Calu3 (cell line): ENCODE results near the gene CELSR2. TPM values are rescaled to one million over a fixed set of nuclear protein-coding genes. Genes with fewer than 3 reads are reported as not detected.

Experiments
- BruUV-seq: library from RNA; stranded (reverse); fragments of 400-500 nt; replicated peaks from 2 replicates; lab custom pipeline; 2021; lab: Mats Ljungman, UMichigan
- CTCF ChIA-PET: fragments of 300-600 bp; sonication (Branson Sonifier 250); formaldehyde crosslinking; loops from one replicate; lab custom pipeline; 2022; ENCODE audit warnings: antibody characterized with exemption; lab: Charles Lee
- DNase-seq: peaks from one replicate; pipeline ENCODE4 v3.0.0; 2022
- H3K27ac Mint-ChIP-seq: one replicate; pipeline ENCODE4 v1.8.0; 2022; ENCODE audit warnings: mixed read lengths; ENCODE audit not compliant: unreplicated experiment
- H3K27me3 Mint-ChIP-seq: one replicate; pipeline ENCODE4 v1.8.0; 2022; ENCODE audit warnings: mixed read lengths; ENCODE audit not compliant: unreplicated experiment
- H3K36me3 Mint-ChIP-seq: one replicate; pipeline ENCODE4 v1.8.0; 2022; ENCODE audit warnings: mild to moderate bottlenecking, moderate library complexity, mixed read lengths; ENCODE audit not compliant: insufficient read depth, unreplicated experiment
- H3K4me1 Mint-ChIP-seq: one replicate; pipeline ENCODE4 v1.8.0; 2022; ENCODE audit warnings: mild to moderate bottlenecking, low read depth, mixed read lengths; ENCODE audit not compliant: unreplicated experiment
- H3K4me3 Mint-ChIP-seq: one replicate; pipeline ENCODE4 v1.8.0; 2022; ENCODE audit warnings: mild to moderate bottlenecking, low read depth, moderate library complexity, mixed read lengths; ENCODE audit not compliant: unreplicated experiment
- H3K9me3 Mint-ChIP-seq: one replicate; pipeline ENCODE4 v1.8.0; 2022; ENCODE audit warnings: low read depth, mixed read lengths; ENCODE audit not compliant: unreplicated experiment
- intact Hi-C: fragments of 100-400 bp; cut with micrococcal nuclease; formaldehyde crosslinking; loops from one replicate; pipeline ENCODE4 v1.10.0; 2022; ENCODE audit not compliant: unreplicated experiment
- total RNA-seq: library from RNA; stranded (reverse); gene quantifications from 2 replicates; pipeline ENCODE4 v1.2.3, GENCODE V29; 2022
- TF ChIP-seq, protein P1 (sequence below): fragments of 200-600 bp; IDR thresholded peaks from one replicate; pipeline ENCODE4 v1.8.0; 2022; ENCODE audit warnings: antibody characterized with exemption; ENCODE audit not compliant: unreplicated experiment

The CELSR2 gene
- total RNA-seq, 1 experiment from 2014 or later: 5.3 TPM

DNA sequence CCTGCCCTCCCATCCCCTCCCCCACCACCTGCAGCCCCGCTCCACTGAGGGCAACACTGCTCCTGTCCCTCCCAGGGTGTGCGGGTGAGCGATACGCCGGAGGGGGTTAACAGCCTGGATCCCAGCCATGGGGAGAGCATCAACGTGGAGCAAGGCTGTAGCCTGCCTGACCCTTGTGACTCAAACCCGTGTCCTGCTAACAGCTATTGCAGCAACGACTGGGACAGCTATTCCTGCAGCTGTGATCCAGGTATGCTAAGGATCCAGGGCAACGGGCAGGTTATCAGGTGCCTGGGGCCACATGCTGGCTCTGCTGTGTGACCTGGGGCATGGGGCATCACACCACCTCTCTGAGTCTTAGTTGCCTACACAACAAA, 15.0 kb downstream of the CELSR2 start:
- intact Hi-C loops: no loop called here
- CTCF ChIA-PET: interaction anchor here (0.7 kb wide), 1 partner anchor 9 kb away, joined by 4 read pairs; no protein-coding TSS in a partner anchor
- Mint-ChIP-seq H3K36me3 (peaks cover 7% of the 10 kb centered on the region), H3K9me3 (peaks cover 2% of the 10 kb centered on the region), H3K27ac (no peak overlapping the region), H3K4me1 (peaks cover 7% of the 10 kb centered on the region), H3K4me3 (no peak overlapping the region), H3K27me3 (no peaks in the 10 kb centered on the region)
- DNase-seq: no peak
- no TSS peak for BruUV-seq
- TF ChIP-seq, protein P1, sequence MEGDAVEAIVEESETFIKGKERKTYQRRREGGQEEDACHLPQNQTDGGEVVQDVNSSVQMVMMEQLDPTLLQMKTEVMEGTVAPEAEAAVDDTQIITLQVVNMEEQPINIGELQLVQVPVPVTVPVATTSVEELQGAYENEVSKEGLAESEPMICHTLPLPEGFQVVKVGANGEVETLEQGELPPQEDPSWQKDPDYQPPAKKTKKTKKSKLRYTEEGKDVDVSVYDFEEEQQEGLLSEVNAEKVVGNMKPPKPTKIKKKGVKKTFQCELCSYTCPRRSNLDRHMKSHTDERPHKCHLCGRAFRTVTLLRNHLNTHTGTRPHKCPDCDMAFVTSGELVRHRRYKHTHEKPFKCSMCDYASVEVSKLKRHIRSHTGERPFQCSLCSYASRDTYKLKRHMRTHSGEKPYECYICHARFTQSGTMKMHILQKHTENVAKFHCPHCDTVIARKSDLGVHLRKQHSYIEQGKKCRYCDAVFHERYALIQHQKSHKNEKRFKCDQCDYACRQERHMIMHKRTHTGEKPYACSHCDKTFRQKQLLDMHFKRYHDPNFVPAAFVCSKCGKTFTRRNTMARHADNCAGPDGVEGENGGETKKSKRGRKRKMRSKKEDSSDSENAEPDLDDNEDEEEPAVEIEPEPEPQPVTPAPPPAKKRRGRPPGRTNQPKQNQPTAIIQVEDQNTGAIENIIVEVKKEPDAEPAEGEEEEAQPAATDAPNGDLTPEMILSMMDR: no peak

DNA sequence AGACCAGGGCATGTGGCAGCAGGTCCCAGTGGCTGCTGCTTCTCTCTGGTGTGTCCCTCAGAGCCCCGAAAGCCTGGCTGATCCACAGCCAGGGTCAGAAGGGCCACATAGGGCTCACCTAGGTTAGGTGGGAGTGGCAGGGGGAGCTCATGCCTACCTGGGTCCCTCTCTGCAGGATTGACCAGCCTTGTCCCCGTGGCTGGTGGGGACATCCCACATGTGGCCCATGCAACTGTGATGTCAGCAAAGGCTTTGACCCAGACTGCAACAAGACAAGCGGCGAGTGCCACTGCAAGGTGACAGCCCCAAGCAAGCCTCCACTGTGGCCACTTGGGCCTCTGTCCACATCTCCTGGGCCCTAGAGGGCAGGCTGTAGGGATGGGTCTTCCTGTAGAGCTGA, 15.7 kb downstream of the CELSR2 start:
- H3K27me3 Mint-ChIP-seq: no peaks in the 10 kb centered on the region
- peaks cover 7% of the 10 kb centered on the region for H3K36me3 Mint-ChIP-seq
- intact Hi-C loops: no loop called here
- H3K27ac Mint-ChIP-seq: no peak overlapping the region
- BruUV-seq: no TSS peak
- TF ChIP-seq, protein P1: no peak
- peaks cover 2% of the 10 kb centered on the region for H3K9me3 Mint-ChIP-seq
- CTCF ChIA-PET: no interaction called here
- no peak overlapping the region for H3K4me3 Mint-ChIP-seq
- peaks cover 7% of the 10 kb centered on the region for H3K4me1 Mint-ChIP-seq
- DNase-seq: no peak

DNA sequence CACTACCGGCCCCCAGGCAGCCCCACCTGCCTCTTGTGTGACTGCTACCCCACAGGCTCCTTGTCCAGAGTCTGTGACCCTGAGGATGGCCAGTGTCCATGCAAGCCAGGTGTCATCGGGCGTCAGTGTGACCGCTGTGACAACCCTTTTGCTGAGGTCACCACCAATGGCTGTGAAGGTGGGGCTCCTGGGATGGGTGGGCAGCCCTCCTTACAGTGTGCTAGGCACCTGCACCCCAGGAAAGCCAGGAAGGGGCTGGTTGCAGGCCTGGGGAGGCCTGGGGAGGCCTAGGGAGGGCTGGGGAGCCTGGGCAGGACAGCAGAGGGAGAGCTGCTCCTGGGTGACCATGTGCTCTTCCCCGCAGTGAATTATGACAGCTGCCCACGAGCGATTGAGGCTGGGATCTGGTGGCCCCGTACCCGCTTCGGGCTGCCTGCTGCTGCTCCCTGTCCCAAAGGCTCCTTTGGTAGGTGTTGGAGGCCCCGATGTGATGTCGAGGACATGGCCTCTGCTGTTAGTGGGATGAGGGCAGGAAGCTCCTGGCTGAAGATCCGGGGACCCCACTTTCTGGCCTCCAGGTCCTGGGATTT, 16.5 kb downstream of the CELSR2 start:
- CTCF ChIA-PET: no interaction called here
- Mint-ChIP-seq H3K36me3 (peaks cover 7% of the 10 kb centered on the region), H3K4me3 (no peak overlapping the region), H3K27me3 (no peaks in the 10 kb centered on the region), H3K9me3 (peaks cover 2% of the 10 kb centered on the region), H3K27ac (no peak overlapping the region), H3K4me1 (peaks cover 7% of the 10 kb centered on the region)
- TF ChIP-seq, protein P1: no peak
- no TSS peak for BruUV-seq
- DNase-seq: no peak
- intact Hi-C loops: no loop called here

DNA sequence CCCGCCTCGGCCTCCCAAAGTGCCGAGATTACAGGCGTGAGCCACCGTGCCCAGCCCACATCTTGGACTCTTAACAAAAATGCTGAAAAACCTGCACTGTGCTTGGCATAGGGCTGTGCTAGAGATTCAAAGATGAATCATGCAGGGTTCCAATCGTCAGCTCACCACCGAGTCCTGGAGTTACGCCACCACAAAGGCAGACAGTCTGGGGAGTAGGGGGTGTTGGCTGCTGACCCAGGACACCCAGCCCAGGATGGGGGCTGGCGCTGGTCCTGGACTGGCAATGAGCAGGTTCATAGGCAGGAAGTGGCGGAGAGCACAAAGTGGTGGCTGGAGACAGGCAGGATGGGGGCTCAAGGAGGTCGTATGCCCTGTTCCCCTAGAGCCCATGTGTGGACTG, 17.6 kb downstream of the CELSR2 start:
- DNase-seq: no peak
- TF ChIP-seq, protein P1: no peak
- H3K36me3 Mint-ChIP-seq: peaks cover 7% of the 10 kb centered on the region
- H3K4me3 Mint-ChIP-seq: no peak overlapping the region
- CTCF ChIA-PET: interaction anchor here (0.7 to 1.1 kb wide), 2 partner anchors 16 to 56 kb away, joined by 4 read pairs; partner anchors contain the start of gene PSRC1
- peaks cover 2% of the 10 kb centered on the region for H3K9me3 Mint-ChIP-seq
- no TSS peak for BruUV-seq
- peaks cover 7% of the 10 kb centered on the region for H3K4me1 Mint-ChIP-seq
- H3K27me3 Mint-ChIP-seq: no peaks in the 10 kb centered on the region
- intact Hi-C loops: no loop called here
- H3K27ac Mint-ChIP-seq: no peak overlapping the region
